IMR-90 (cell line): ENCODE data around the gene LNP1.

Experiments used
- MAFK ChIP-seq: IDR thresholded peaks from 2 replicates; pipeline ENCODE4 v1.6.1; 2012; ENCODE audit warnings: low read depth, low read length, improper control_type of control experiment
- TF ChIP-seq, protein P1 (sequence below): conservative IDR thresholded peaks from 2 replicates; pipeline ENCODE4 v1.5.1; 2012; ENCODE audit warnings: mild to moderate bottlenecking, low read depth, low read length, improper control_type of control experiment

- TF ChIP-seq, protein P1, sequence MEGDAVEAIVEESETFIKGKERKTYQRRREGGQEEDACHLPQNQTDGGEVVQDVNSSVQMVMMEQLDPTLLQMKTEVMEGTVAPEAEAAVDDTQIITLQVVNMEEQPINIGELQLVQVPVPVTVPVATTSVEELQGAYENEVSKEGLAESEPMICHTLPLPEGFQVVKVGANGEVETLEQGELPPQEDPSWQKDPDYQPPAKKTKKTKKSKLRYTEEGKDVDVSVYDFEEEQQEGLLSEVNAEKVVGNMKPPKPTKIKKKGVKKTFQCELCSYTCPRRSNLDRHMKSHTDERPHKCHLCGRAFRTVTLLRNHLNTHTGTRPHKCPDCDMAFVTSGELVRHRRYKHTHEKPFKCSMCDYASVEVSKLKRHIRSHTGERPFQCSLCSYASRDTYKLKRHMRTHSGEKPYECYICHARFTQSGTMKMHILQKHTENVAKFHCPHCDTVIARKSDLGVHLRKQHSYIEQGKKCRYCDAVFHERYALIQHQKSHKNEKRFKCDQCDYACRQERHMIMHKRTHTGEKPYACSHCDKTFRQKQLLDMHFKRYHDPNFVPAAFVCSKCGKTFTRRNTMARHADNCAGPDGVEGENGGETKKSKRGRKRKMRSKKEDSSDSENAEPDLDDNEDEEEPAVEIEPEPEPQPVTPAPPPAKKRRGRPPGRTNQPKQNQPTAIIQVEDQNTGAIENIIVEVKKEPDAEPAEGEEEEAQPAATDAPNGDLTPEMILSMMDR: no peak
- TF ChIP-seq MAFK: no peak
These were observed 46.5 kb upstream of the LNP1 start for GRCh38 chr3:100354850-100355249.
